HG03045 (cell line): Measurements from ENCODE around the gene AMBRA1.
A peak's percentile ranks its signal among the peaks of the same experiment; 100 is the strongest.
"Not testable (repeated sequence)": the region's sequence is repeated elsewhere in the genome, so short reads cannot be mapped to it uniquely, and the experiment has no call there.

Source experiments
- ATAC-seq: cut with Tn5 transposase; IDR thresholded peaks from one replicate; pipeline ENCODE4 v1.9.1; 2021; ENCODE audit warnings: mild to moderate bottlenecking, moderate library complexity; ENCODE audit not compliant: unreplicated experiment

AMBRA1 gene

GRCh38 chr11:46534711-46535110 lies 59.1 kb downstream of the AMBRA1 start:
- ATAC-seq: no peak

DNA sequence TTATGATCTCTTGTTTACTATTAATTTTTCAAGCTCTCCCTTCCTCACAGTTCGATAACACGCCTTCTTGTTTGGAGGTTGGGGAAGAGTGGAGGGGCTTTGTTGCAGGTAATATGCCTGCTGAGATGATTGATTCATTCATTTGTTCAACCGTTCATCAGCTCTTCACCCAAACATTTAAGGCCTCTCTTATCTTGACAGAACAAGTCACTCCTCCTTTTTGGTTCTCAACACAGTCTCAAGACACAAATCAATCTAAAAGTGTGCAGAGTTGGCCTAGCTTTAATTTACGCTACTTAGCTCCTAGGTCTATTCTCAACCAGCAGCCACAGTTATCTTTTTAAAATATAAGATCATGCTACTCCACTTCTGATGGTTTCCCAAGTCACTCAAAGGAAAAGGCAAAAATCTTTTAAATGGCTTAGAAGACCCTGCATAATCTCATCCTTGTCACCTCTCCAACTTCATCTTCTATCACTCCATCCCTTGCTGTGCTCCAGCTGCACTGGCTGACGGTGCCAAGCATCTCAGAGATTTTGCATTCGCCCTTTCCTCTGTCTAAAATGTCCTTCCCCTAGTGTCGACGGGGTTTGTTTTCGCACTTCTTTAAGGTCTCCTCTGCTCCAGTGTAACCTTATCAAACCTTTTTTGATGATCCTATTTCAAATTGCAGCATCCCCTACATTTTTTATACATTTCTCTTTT lies 60.3 kb downstream of the AMBRA1 start:
- ATAC-seq: no peak

- no peak for ATAC-seq
Measured at GRCh38 chr11:46529928-46530574, 63.8 kb downstream of the AMBRA1 start.

DNA sequence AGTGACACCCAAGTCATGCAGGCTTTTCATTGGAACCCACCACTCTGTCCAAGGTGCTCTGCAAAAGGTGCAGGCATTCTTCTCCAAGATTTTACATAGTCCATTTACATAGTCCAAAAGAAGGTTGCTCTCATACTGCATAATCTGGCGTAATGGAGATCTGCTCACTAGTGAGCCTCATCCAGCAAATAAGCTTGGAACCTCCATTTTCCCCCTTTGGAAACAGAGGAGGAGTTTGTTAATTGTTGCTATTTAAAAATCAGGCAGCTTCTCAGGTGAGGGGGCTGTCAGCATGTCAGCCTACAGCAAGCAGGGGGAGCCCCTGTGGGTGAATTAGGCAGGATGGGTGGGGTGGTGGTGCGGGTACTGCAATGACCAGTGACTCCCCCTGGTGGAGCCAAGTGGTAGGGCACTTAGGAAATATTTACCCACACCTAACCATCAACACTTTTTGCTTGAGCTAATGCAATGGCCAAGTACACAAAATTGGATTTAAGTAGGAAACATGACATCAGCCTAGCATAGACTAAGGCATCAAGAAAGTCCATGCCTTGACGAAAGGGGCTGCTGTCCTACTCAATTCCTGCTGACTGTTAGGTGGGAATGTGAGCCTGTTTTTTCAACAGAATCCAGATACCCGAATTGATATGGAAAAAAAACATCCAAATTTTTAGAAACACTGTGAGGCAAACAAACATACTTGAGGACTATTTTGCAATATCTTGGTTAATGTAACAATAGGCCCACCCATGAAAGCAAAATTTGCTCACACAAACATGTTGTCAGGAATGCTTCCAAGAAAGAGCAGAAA lies 64.5 kb downstream of the AMBRA1 start:
- peak; percentile 70 for ATAC-seq

- no peak for ATAC-seq
Measured at GRCh38 chr11:46528445-46529094, 65.3 kb downstream of the AMBRA1 start.

DNA sequence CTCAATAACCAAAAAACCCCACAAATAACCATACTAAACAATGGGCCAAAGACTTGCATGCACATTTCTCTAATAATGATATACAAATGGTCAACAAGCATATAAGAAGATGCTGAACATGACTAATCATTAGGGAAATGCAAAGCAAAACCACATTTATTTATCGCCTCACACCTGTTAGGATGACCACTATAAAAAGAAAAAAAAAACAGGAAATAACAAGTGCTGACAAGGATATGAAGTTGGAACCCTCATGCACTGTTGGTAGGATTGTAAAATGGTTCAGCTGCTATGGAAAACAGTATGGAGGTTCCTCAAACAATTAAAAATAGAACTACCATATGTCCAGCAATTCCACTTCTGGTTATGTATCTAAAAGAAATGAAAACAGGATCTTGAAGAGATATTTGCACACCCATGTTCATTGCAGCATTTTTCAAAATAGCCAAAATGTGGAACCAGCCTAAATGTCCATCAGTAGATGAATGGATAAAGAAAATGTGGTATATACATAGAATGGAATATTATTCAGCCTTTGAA lies 66.2 kb downstream of the AMBRA1 start:
- ATAC-seq: no peak

DNA sequence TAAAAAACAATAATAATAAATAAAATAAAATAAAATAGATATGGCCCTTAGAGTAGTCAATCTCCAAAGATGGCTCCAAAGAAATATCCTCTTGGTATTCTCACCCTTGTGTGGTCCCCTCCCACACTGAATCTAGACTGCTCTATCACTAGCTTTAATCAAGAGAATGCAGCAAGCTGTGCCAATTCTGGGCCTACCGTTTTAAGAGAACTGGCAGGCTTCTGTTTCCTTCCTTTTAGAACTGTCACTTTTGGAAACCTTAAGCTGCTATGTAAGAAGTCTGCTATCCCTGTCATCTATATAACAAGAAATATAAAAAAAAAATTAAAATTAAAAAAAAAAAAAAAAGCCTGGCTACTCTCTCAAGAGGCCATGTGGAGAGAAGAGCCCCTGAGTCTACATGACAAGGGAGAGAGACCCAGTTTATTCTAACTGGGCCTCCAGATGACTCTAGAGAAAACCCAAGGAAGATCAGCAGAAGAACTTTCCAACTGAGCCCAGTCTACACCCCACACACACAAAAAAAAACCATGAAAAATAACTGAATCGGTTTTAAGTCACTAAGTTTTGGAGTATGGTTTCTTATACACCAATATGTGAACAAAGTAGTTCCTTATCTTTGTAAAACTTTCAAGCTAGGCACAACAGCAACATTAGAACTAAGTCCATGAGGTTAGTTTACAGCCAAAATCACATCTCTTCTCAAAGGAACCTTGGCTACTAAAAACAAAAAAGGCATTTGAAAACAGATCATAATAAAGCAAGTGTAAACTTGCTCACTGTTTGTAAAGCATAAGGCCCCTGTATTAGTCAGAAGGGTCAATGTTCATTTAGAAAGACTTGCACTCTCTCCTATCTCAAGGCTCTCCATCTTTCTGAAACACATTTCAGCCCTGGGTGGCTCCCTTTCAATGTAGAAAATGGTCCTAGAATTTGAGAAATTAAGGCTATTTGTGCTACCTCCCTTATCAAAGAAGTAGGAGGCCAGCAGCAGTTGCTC lies 67.3 kb downstream of the AMBRA1 start:
- ATAC-seq: no peak

GRCh38 chr11:46524201-46524770 lies 69.5 kb downstream of the AMBRA1 start:
- no peak for ATAC-seq

DNA sequence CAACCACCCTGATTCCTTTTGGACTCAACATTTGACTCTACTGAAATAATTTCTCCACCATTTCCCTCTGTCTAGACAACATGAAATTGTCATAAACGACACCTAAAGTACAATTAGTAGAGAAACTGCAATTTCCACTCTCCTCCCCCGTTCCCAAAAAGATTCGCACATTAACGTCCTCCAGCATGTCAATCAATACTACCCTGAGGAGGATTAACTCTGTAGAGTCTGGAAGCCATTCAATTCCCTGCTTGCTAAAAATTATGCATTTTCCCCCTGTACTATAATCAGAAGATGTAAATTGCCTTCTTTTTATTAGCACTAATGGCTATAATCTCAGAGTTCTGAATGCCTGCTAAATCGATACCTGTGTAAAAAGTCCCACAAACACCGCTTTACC lies 70.5 kb downstream of the AMBRA1 start:
- no peak for ATAC-seq

DNA sequence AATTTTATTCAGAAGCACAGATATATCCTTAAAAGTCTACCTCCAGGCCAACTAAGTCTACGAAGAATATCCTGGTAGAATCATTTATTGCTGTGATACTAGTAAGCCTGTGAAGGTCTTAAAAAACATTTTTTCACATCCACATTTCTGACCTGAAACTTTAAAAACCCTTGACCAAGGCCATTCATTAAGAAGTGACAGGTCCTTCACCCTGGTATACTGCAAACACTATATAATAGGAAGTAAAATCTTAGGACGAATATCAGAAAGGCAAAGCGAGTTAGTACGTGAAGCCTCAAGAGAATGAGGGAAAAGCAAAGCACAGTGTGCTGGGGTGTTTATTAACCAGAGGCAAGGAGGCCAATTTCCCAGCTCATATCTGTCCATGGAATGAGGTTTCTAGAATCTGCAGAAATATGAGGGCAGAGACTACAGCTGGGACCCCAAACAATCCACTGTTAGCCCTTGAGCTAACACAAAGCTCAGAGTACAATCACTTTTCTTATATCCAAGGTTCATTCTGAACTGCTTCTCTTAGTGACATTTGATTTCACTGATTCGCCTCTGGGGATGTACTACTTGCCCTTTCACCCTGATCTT lies 71.0 kb downstream of the AMBRA1 start:
- ATAC-seq: no peak

- ATAC-seq: no peak
Measured at GRCh38 chr11:46521961-46522681, 71.7 kb downstream of the AMBRA1 start.

DNA sequence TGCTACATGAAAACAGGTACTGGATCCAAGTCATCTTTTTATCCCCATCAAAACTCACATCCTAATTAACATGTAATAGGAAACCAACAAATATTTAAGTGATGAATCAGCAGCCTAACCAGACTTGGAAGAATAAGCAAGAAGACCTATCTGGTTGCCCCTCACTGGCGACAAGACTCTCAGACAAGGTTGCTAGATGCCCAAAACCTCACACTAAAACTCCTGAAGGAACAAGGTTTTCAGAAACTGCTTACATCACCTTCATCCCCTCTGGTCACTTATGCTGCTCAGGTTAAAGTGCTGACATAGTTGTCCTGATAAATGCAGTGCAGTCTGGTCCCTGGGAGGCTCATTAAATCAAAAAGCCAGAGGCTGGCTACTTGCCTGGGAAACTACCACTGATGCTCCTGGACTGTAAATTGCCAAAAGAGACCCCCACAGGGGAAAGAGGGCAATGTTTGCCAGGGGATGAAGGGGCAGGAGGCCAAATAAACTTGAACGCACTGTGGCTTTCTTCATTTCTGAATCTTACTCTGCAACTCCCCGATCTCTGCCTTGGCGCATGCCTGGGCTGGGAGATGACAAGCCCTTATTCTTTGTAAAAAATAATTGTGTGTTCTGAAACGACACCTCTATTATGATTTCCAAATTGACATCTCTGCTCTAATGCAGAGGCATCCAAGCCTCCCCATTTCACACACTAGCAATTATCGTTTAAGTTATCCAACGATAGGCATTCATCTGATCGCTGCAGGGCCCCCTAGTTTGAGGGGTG lies 72.7 kb downstream of the AMBRA1 start:
- ATAC-seq: no peak

- ATAC-seq: no peak
Measured at GRCh38 chr11:46519351-46519750, 74.5 kb downstream of the AMBRA1 start.

GRCh38 chr11:46518928-46519327 lies 74.9 kb downstream of the AMBRA1 start:
- ATAC-seq: not testable (repeated sequence)

DNA sequence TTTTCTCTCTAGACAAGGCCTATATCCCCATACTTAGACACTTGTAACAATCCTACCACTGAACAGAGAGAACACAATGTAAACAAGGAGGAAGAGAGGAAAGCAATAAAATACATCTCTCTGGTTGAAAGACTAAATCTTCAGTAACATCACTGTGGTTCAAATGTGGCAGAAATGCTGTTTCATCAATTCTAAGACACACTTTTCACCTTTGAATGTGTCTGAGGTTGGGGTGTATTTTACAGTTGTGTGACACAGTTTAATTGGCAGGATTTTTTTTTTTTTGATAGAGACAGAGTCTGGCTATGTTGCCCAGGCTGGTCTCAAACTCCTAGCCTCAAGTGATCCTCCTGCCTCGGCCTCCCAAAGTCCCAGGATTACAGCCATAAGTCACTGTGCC lies 79.5 kb downstream of the AMBRA1 start:
- no peak for ATAC-seq

- ATAC-seq: no peak
Measured at GRCh38 chr11:46513934-46514342, 79.9 kb downstream of the AMBRA1 start.

- no peak for ATAC-seq
Measured at GRCh38 chr11:46512261-46512881, 81.5 kb downstream of the AMBRA1 start.
